Retina (tissue), 1 donor: Measurements from ENCODE around the gene AMN.
"Not testable (repeated sequence)": the region's sequence is repeated elsewhere in the genome, so short reads cannot be mapped to it uniquely, and the experiment has no call there.

Experiments used
- DNase-seq: peaks from one replicate; pipeline ENCODE4 v3.0.0-alpha.2; 2016

The AMN gene

GRCh38 chr14:102913341-102914211, 8.9 kb upstream of the AMN start:
- DNase-seq: no peak

- no peak for DNase-seq
These were observed 7.8 kb upstream of the AMN start for GRCh38 chr14:102914474-102915291.

- no peak for DNase-seq
These were observed 7.0 kb upstream of the AMN start for GRCh38 chr14:102915292-102916110.

- DNase-seq: peak; percentile 14
These were observed 6.0 kb upstream of the AMN start for GRCh38 chr14:102916347-102917055.

- DNase-seq: no peak
These were observed 5.4 kb upstream of the AMN start for GRCh38 chr14:102917056-102917385.

- DNase-seq: peak; percentile 63
These were observed 4.8 kb upstream of the AMN start for GRCh38 chr14:102917469-102918211.

- DNase-seq: no peak
These were observed 4.0 kb upstream of the AMN start for GRCh38 chr14:102918438-102918837.

- no peak for DNase-seq
These were observed 2.0 kb upstream of the AMN start for GRCh38 chr14:102920273-102920997.

GRCh38 chr14:102920998-102921304, 1.5 kb upstream of the AMN start:
- DNase-seq: no peak

- DNase-seq: peak; percentile 33
These were observed 900 bp downstream of the AMN start for GRCh38 chr14:102923201-102923924.

GRCh38 chr14:102923925-102924486, 1.5 kb downstream of the AMN start:
- no peak for DNase-seq

GRCh38 chr14:102924632-102925588, 2.4 kb downstream of the AMN start:
- no peak for DNase-seq

GRCh38 chr14:102925646-102926045, 3.2 kb downstream of the AMN start:
- DNase-seq: no peak

- DNase-seq: peak; percentile 19
These were observed 3.6 kb downstream of the AMN start for GRCh38 chr14:102926104-102926503.

GRCh38 chr14:102926840-102927239, 4.4 kb downstream of the AMN start:
- not testable (repeated sequence) for DNase-seq

- peak; percentile 10 for DNase-seq
These were observed 4.9 kb downstream of the AMN start for GRCh38 chr14:102927346-102927877.

- DNase-seq: peak; percentile 76
These were observed 5.5 kb downstream of the AMN start for GRCh38 chr14:102927878-102928411.
